PFSK-1 (cell line): ENCODE data around the gene STIM1.

Experiments
- FOXP2 ChIP-seq: optimal IDR thresholded peaks from 2 replicates; pipeline ENCODE3; 2011; ENCODE audit warnings: borderline replicate concordance, control low read depth, inconsistent platforms; ENCODE audit not compliant: insufficient read depth; ENCODE audit errors: extremely low read length, extremely low read depth
- POLR2AphosphoS5 ChIP-seq: IDR thresholded peaks from 2 replicates; pipeline ENCODE4 v1.6.1; 2012; ENCODE audit warnings: low read depth, mild to moderate bottlenecking, control low read depth, low read length, moderate library complexity
- REST ChIP-seq, 2 experiments: IDR thresholded peaks; 2 replicates each; pipeline versions ENCODE4 v1.6.1 to v1.8.0; 2011 to 2012; ENCODE audit warnings: low read depth in 2 of 2, low read length in 2 of 2, control low read depth in 1 of 2, inconsistent platforms in 1 of 2, mild to moderate bottlenecking in 1 of 2, moderate library complexity in 1 of 2; ENCODE audit not compliant: insufficient read depth in 1 of 2
- SIN3A ChIP-seq: IDR thresholded peaks from 2 replicates; pipeline ENCODE4 v1.6.1; 2012; ENCODE audit warnings: mild to moderate bottlenecking, low read length, moderate library complexity, borderline replicate concordance; ENCODE audit not compliant: insufficient read depth
- TAF1 ChIP-seq: IDR thresholded peaks from 2 replicates; pipeline ENCODE4 v1.6.1; 2012; ENCODE audit warnings: low read length, control low read depth, borderline replicate concordance; ENCODE audit not compliant: insufficient read depth

Gene STIM1

GRCh38 chr11:3911908-3912505 is 56.5 kb downstream of the STIM1 start:
- TF ChIP-seq TAF1 (no peak), POLR2AphosphoS5 (no peak), FOXP2 (no peak), SIN3A (no peak), REST (IDR thresholded peaks at IDR 0.05; ENCODE audit: insufficient read depth in 1 of 2, low read depth in 2 of 2, low read length in 2 of 2) (no peak)

GRCh38 chr11:3913921-3914320 is 58.5 kb downstream of the STIM1 start:
- TF ChIP-seq SIN3A (no peak), REST (IDR thresholded peaks at IDR 0.05; ENCODE audit: insufficient read depth in 1 of 2, low read depth in 2 of 2, low read length in 2 of 2) (no peak), FOXP2 (no peak), TAF1 (no peak), POLR2AphosphoS5 (no peak)

GRCh38 chr11:3914805-3915204 is 59.3 kb downstream of the STIM1 start:
- no peak for TF ChIP-seq FOXP2
- TF ChIP-seq REST (IDR thresholded peaks at IDR 0.05; ENCODE audit: insufficient read depth in 1 of 2, low read depth in 2 of 2, low read length in 2 of 2) = no peak
- no peak for TF ChIP-seq POLR2AphosphoS5
- TF ChIP-seq TAF1 = no peak
- TF ChIP-seq SIN3A = no peak

- TF ChIP-seq REST (IDR thresholded peaks at IDR 0.05; ENCODE audit: insufficient read depth in 1 of 2, low read depth in 2 of 2, low read length in 2 of 2) = no peak
- TF ChIP-seq SIN3A = no peak
- TF ChIP-seq FOXP2 = no peak
- no peak for TF ChIP-seq TAF1
- TF ChIP-seq POLR2AphosphoS5 = no peak
Measured at GRCh38 chr11:3916962-3917361, 61.5 kb downstream of the STIM1 start.
